ENCODE measurements around the gene PIGO. TPM values are rescaled to one million over a fixed set of nuclear protein-coding genes. Genes with fewer than 3 reads are reported as not detected.

Gene PIGO
- total and polyA plus RNA-seq, 2 experiments from 2014 or later, result 11.2 to 18.9 TPM

DNA sequence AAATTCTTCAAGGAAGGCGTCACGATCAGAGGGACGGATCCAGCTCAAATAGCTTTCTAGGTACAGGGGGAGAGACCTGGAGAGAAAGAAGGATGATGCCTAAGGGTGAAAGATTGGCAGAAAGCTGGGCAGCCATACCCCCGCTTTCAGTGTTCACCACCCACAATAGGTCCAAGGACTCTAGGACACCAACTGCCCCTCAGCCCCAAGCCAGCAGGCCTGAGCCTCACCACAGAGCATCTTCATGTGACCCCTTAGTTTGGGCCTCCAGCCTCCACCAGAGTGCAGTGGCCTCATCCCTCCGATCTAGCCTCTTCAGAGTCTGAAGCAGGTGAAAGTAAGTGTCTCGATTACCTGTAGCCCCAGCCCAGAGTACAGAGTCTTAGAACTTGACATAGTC, 22.2 kb downstream of the PIGO start (continued):
- TF ChIP-seq, protein P1, sequence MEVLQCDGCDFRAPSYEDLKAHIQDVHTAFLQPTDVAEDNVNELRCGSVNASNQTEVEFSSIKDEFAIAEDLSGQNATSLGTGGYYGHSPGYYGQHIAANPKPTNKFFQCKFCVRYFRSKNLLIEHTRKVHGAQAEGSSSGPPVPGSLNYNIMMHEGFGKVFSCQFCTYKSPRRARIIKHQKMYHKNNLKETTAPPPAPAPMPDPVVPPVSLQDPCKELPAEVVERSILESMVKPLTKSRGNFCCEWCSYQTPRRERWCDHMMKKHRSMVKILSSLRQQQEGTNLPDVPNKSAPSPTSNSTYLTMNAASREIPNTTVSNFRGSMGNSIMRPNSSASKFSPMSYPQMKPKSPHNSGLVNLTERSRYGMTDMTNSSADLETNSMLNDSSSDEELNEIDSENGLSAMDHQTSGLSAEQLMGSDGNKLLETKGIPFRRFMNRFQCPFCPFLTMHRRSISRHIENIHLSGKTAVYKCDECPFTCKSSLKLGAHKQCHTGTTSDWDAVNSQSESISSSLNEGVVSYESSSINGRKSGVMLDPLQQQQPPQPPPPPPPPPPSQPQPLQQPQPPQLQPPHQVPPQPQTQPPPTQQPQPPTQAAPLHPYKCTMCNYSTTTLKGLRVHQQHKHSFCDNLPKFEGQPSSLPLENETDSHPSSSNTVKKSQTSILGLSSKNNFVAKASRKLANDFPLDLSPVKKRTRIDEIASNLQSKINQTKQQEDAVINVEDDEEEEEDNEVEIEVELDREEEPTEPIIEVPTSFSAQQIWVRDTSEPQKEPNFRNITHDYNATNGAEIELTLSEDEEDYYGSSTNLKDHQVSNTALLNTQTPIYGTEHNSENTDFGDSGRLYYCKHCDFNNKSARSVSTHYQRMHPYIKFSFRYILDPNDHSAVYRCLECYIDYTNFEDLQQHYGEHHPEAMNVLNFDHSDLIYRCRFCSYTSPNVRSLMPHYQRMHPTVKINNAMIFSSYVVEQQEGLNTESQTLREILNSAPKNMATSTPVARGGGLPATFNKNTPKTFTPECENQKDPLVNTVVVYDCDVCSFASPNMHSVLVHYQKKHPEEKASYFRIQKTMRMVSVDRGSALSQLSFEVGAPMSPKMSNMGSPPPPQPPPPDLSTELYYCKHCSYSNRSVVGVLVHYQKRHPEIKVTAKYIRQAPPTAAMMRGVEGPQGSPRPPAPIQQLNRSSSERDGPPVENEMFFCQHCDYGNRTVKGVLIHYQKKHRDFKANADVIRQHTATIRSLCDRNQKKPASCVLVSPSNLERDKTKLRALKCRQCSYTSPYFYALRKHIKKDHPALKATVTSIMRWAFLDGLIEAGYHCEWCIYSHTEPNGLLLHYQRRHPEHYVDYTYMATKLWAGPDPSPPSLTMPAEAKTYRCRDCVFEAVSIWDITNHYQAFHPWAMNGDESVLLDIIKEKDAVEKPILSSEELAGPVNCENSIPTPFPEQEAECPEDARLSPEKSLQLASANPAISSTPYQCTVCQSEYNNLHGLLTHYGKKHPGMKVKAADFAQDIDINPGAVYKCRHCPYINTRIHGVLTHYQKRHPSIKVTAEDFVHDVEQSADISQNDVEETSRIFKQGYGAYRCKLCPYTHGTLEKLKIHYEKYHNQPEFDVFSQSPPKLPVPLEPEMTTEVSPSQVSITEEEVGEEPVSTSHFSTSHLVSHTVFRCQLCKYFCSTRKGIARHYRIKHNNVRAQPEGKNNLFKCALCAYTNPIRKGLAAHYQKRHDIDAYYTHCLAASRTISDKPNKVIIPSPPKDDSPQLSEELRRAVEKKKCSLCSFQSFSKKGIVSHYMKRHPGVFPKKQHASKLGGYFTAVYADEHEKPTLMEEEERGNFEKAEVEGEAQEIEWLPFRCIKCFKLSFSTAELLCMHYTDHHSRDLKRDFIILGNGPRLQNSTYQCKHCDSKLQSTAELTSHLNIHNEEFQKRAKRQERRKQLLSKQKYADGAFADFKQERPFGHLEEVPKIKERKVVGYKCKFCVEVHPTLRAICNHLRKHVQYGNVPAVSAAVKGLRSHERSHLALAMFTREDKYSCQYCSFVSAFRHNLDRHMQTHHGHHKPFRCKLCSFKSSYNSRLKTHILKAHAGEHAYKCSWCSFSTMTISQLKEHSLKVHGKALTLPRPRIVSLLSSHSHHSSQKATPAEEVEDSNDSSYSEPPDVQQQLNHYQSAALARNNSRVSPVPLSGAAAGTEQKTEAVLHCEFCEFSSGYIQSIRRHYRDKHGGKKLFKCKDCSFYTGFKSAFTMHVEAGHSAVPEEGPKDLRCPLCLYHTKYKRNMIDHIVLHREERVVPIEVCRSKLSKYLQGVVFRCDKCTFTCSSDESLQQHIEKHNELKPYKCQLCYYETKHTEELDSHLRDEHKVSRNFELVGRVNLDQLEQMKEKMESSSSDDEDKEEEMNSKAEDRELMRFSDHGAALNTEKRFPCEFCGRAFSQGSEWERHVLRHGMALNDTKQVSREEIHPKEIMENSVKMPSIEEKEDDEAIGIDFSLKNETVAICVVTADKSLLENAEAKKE (CRISPR knock-in tag; IDR thresholded peaks at IDR 0.05), result no peak
- no peak for TF ChIP-seq POLR2AphosphoS5 (IDR thresholded peaks at IDR 0.05; ENCODE audit: low read depth)

GRCh38 chr9:35073279-35073612, 23.1 kb downstream of the PIGO start:
- Histone ChIP-seq H3K4me3 (peak overlapping the region; percentile 37), H3F3A (replicated peaks; ENCODE audit: low read depth) (peaks cover 7% of the 10 kb centered on the region), H2AFZ (no peak overlapping the region), H3K9me2 (ENCODE audit: insufficient read depth) (no peaks in the 10 kb centered on the region), H3K36me3 (ENCODE audit: insufficient read depth) (peaks cover 8% of the 10 kb centered on the region), H3K4me2 (peak overlapping the region; percentile 50), H3K27me3 (ENCODE audit: insufficient read depth) (no peaks in the 10 kb centered on the region), H3K27ac (ENCODE audit: low read depth) (peak overlapping the region; percentile 53), H3K79me2 (replicated peaks; ENCODE audit: insufficient read depth) (peaks cover 48% of the 10 kb centered on the region), H3K4me1 (ENCODE audit: insufficient read depth) (peaks cover 15% of the 10 kb centered on the region), H4K20me1 (replicated peaks; ENCODE audit: insufficient read depth) (peaks cover 31% of the 10 kb centered on the region)
- Mint-ChIP-seq H3K9me3 (0 out of 3 replicates have a peak, but pooled peaks cover 2% of the 10 kb centered on the region), H3K36me3 (ENCODE audit: low read depth) (peaks cover 78% of the 10 kb centered on the region), H3K4me3 (peak overlapping the region; percentile 98), H3K27ac (peak overlapping the region; percentile 97), H3K4me1 (peaks cover 35% of the 10 kb centered on the region), H3K27me3 (ENCODE audit: insufficient read depth, low read depth, poor library complexity) (peaks cover 9% of the 10 kb centered on the region)
- DNase-seq (ENCODE audit: low spot score) (no peak), ATAC-seq (no peak)
- TF ChIP-seq EZH2 (IDR thresholded peaks at IDR 0.05; ENCODE audit: low read depth, unreplicated experiment) (no peak), EZH2phosphoT487 (IDR thresholded peaks at IDR 0.05; ENCODE audit: unreplicated experiment) (no peak), CREB1 (CRISPR knock-in tag; IDR thresholded peaks at IDR 0.05; ENCODE audit: low read depth) (no peak), REST (IDR thresholded peaks at IDR 0.05; ENCODE audit: unreplicated experiment) (no peak), NANOG (IDR thresholded peaks at IDR 0.05; ENCODE audit: borderline replicate concordance) (no peak)
- TF ChIP-seq, protein P2, sequence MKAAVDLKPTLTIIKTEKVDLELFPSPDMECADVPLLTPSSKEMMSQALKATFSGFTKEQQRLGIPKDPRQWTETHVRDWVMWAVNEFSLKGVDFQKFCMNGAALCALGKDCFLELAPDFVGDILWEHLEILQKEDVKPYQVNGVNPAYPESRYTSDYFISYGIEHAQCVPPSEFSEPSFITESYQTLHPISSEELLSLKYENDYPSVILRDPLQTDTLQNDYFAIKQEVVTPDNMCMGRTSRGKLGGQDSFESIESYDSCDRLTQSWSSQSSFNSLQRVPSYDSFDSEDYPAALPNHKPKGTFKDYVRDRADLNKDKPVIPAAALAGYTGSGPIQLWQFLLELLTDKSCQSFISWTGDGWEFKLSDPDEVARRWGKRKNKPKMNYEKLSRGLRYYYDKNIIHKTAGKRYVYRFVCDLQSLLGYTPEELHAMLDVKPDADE (IDR thresholded peaks at IDR 0.05), result no peak

Measured in GM23338 (cell line).